ENCODE data around the gene GNRHR. TPM values are rescaled to one million over a fixed set of nuclear protein-coding genes. Genes with fewer than 3 reads are reported as not detected.
A peak's percentile ranks its signal among the peaks of the same experiment; 100 is the strongest.
"Not testable (repeated sequence)": the region's sequence is repeated elsewhere in the genome, so short reads cannot be mapped to it uniquely, and the experiment has no call there.

Gene GNRHR
- total RNA-seq, 1 donor from 2014 or later, result not detected

DNA sequence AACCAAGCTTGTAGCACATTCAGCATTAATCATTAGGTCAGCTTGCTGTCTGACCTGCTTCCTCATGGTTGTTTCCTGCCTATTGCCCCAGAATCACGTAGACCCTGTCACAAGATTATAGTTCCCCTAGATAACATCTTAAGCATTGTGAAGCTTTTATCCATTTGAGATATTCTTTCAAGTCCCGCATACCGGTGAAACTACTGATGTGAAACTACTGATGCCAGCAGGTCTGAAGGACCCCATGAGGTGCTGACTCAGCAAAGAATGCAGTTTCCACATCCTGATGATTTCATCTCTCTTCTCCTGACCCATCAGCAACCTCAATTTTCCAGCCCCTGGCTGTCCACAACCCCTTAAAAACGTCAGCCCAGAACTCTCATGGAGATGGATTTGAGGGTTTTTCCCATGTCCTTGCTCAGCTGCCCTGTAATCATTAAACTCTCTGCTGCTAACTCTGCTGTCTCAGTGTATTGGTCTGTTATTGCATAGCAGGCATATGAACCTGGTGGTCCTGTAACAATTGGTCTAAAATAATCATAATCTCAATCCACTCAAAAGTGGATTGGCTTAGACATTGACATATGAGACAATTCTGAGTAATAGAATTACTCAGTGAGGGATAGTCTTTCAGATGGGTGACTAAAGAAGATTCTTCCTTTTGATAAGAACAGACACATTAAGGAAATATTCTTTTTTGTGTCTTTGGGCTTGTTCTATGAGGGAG is 26.9 kb downstream of the GNRHR start:
- DNase-seq (ENCODE audit: low read depth), result peak; percentile 81

DNA sequence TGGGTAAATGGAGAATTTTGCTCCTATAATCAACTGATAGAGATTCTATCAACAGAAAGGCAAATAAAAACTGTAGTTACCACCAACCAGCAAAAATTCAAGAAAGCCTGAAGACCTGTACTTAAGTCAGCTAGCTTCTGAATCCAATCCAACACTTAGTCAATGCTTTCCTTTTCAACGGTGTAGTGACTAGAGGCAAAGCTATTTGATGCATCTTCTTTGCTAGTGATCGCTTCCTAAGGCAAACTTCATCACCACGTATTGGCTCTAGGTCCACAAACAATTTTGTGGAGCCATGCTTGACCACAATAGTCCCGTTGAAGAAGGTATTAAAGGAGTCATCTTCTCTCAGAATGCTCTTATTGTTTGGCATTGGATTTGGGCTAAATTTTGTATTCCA is 28.2 kb downstream of the GNRHR start:
- DNase-seq (ENCODE audit: low read depth), result no peak

DNA sequence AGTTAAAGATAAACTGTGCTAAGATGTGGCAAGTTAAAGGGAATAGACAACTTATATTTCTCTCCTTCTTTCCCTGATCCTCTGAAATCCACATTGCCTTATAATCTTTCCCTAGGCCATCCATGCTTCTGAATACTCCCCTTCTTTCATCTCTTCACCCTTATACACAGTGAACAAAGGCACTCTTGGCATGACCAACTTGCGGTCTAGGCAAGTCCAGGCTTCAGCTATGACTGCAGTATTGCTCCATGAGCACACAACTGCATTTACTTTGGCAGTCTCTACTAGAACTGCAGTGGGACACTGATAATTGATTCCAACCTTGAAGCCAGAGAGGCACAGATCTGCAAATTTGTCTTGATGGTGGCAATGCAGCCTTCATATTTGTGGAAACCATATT is 29.1 kb downstream of the GNRHR start:
- no peak for DNase-seq (ENCODE audit: low read depth)

DNA sequence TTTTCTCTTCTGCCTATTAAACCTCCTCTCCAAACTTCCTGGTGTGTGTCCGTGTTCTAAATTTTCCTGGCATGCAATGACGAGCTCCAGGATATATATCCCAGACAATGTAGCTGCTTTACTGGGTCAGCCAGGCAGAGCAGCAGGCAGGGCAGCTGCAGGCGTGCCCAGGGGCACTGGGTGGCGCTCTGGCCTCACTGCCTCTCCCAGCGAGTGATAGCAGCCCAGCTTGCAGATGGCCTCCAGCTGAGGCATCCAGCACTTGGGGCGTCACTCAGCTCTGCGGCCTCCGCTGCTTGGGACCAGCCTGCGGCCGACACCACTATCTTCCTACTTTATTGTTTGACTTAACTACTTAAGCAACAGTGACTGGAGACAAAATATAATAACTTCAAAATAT is 30.2 kb downstream of the GNRHR start:
- DNase-seq (ENCODE audit: low read depth), result no peak

DNA sequence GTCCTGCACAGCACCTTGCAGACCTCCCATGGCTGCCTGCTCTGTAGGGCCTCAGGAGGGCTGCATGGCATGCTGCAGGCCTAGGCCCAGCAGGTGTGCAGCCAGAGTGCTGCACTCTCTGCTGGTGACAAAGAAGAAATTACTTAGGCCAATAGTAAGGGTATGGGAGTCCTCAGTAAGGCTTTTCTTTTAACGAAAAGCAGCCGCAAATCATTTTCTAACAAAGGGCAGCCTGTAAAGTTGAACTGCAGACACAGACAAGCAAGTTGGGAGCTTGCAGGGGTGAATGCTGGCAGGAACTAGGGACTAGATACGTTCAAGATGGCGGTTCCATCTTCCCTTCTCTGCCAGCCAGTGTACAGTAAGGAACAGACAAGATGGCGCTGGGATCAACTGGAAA is 30.8 kb downstream of the GNRHR start:
- no peak for DNase-seq (ENCODE audit: low read depth)

DNA sequence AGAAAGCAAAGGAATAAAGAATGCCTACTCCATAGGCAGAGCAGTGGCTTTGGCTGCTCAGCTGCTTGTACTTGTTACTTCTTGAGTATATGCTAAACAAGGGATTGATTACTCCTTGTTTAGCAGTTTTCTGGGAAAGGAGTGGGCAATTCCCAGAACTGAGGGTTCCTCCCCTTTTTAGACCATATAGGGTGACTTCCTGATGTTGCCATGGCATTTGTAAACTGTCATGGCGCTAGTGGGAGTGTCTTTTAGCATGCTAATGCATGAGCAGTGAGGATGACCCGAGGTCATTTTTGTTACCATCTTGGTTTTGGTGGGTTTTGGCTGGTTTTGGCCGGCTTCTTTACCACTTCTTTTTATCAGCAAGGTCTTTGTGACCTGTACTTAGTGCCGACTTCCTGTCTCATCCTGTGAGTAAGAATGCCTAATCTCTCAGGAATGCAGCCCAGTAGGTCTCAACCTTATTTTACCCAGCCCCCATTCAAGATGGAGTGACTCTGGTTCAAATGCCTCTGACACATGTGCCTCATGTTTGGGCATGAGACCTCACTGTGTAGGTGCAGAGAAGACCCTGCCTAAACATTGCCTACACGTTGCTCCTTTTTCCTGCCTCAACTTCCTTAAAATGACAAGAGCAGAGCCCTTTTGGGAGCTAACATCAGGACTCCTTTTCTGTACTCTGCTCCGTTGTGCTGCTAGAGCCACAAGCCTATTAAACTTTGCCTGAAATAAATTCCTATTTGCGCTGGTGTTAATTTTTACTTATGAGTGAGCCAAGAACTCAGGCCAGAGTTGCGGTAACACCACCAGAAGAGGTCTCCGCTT is 32.2 kb downstream of the GNRHR start:
- DNase-seq (ENCODE audit: low read depth), result peak; percentile 66

DNA sequence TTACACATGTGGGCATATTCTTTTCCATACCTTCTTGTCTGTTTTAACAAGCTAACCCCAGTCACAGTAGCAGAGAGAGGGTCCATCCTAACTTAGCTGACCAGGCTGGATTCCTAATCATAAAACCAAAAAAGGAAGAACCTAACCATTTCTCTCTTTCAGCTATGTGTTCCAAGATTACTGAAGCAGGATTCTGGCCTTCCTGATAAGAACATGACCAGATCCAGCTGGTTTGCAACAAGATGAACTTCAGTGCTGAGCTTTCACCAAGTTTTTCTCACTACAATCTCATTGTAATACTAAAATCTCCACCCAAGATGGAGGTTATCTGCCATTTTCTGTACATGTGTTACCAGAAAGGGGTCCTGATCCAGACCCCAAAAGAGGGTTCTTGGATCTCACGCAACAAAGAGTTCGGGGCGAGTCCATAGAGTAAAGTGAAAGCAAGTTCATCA is 32.8 kb downstream of the GNRHR start:
- no peak for DNase-seq (ENCODE audit: low read depth)

DNA sequence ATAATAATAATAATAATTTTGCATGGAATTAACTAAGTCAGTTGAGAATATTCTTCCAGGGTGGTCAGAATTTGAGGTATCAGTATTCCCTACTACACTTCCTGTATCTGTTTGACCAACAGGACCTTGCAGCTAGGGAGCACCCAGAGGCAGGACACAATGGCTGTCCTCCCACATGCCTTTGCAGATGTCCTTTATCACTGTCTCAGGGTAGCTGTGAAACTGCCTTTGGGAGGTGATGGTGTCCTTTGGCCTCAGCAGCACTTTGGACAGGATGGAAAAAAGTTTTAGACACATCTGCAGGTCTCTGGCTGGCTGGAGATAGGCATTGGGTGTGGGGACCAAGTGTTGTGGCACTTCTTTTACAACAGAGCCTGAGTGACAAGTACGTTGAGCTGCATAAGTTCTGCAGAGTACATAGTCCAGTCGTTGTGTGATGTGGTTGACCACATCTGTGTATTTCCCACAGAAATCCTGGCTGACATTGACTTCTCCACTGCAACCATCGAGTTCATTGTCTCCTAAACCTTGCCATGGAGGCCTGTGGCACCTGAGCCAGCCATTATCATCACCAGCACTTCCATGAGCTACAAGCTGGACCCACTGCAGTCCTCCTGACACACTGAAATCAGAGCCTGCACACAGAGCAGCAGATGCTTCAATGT is 34.1 kb downstream of the GNRHR start:
- no peak for DNase-seq (ENCODE audit: low read depth)

DNA sequence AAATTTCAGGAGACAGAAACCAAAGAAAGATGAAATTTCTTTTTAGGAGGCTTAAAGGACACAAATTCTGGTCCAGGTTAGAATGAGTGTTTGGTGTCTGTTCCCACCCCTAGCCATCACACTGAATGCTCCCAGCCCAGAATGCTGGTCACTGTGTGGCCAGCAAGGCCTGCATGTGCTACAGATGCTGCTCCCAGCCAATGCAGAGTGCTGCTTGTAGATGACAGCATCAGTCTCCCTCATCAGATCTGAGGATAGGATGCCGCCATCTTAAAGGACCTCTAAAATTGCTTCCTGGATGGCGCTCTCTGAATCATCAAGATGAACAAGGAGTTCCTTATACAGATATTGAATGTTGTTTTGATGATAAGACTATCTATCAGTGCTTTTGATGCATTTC is 35.3 kb downstream of the GNRHR start:
- DNase-seq (ENCODE audit: low read depth), result no peak

DNA sequence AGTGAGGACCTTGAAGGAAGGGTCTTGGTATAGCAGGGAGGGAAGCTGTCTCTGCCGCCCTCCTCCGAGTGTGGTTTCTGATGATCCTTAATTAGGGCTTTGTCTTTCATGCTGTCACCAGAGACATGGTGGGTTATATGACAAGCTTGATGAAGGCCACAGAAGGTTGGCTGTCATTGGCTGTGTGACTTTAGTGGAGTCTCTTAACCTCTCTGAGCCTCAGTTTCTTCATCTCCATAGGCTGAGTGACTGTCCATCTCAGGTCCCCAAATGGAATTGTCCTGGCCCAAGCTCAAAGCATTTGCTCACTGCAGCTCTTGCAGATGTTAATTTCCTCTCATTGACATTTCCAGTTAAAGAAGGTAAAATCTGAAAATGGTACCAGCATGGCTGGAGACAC is 36.6 kb downstream of the GNRHR start:
- DNase-seq (ENCODE audit: low read depth), result no peak

DNA sequence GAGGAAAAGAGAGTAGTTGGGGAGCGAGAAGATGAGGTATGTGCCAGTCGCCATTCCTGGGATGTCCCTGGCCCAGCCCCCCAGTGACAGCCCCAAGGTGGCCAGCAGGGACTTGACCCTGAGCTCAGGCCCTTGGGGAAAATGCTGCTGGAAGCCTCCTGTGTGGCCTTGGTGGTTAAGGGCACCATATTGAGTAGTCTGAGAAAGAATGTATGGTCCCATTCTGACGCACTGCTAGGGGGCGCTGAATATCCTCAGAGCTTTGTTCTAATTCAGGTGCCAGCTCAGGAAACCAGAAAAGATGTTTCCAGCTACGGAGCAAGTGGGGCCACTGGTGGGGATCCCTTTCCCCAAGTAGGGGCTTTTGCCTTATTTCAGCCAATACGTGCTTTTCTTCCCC is 39.2 kb downstream of the GNRHR start:
- DNase-seq (ENCODE audit: low read depth), result no peak

DNA sequence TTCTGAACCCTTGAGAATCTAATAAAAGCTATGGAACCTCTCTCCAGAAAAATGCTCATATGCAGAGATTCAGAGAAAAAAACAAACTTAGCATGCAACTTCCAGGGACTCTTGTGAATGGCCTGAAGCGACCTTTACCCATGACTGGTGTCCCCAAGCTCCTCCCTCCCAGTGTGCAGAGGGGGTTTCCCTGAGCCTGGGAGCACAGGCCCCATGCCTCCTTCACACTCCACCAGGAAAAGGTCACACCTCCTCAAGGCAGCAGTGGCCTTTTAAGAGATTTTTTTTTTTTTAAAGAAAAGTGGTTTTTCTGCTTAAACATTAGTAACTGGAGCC is 40.0 kb downstream of the GNRHR start:
- peak; percentile 54 for DNase-seq (ENCODE audit: low read depth)

DNA sequence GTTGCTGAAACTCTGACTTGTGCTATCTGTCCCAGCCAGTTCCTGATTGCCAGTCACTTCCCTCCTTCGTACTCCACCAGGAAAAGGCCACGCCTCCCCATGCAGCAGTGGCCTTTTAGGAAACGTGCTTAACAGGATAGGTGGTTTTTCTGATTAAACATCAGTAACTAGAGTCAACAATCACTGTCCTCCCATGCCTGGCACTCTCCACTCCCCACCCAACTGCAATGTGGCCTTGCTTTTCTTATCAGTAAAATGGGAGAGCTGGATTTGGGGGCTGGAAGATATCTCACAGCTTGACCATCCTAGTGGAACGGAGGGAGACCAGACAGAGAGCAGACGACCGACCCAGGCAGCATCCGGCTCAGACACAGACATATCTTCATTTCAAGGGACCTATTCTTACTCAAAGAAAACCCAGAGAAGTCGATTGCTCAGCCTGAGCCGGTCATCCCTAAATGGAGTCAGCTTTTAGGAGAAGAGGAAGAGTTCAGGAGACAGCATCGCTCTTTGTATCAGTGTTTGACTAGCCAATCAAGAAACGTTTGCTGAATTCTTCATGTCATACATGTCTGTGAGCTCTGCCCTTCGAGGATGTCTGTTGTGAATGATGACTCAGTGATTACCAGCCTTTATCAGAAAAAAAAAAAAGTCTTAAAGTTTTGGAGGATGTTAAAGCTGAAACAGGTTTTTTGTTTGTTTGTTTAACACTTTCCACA is 40.5 kb downstream of the GNRHR start:
- DNase-seq (ENCODE audit: low read depth), result peak; percentile 50

DNA sequence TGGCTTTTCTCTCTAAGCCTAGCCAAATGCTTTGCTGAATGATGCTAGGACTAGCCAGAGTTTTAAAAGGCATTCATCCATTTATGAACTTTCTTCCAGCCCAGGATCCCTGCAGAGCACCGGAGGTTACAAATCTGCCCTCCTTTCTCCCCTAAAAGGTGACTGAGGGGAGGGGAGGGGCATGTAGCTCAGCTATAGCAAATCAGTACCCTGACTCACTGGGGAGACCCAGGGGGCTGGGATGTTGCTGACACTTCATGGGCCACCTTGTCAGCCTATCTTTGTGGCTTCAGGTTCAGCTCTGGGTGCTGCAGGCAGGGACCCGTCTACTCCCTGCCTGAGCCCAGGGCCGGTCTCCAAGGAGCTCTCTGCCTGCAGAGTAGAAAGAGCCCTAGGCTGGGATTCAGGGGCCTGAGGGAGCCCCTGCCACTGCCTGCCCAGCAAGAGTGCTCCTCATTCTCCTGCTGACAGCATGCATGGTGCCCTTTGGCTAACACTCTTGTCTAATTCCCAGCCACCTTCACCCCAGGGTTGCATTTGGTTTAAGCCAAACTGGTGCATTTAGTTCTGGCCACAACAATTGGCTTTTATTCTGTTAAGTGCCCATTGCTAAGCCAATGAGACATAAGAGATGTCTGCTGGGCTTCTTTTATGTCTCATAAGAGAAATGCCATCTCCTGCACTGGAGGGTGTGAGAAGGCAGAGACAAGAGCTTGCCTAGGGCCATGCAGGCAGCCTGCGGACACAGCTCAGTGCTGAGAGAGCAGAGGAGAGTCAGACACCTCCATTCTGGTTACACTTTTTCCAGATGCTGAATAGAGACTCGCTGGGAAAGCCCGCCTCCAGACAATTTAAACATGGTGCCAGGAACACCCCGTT is 41.3 kb downstream of the GNRHR start:
- no peak for DNase-seq (ENCODE audit: low read depth)

DNA sequence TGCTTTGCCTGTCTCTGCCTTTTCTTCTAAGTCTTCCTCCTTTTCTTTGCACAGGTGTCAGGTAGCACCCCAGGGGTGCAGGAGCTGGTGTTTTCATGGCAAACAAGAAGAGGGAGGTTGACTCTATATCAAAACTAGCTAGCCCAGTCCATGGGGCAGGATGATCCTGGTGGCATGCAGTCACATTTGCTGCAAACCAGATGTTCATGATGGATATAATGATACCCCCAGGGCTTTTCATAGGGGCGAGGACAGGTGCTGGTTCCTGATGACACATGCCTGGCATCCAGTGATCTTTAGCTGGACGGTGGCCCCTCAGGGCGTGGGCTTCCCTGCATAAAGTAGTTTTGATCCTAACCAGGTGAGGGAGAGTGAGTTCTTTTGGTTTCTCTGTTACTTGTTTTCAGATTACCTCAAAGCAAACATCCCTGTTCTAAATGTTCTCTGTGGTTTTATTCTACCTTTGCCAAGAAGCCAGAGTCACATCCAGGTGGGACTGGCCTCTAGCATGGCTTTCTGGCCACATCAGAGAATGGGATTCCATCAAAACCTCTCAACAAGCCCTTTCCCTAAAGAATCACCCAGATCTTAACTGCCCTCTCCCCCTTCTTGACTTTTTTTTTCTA is 42.1 kb downstream of the GNRHR start:
- DNase-seq (ENCODE audit: low read depth), result no peak

DNA sequence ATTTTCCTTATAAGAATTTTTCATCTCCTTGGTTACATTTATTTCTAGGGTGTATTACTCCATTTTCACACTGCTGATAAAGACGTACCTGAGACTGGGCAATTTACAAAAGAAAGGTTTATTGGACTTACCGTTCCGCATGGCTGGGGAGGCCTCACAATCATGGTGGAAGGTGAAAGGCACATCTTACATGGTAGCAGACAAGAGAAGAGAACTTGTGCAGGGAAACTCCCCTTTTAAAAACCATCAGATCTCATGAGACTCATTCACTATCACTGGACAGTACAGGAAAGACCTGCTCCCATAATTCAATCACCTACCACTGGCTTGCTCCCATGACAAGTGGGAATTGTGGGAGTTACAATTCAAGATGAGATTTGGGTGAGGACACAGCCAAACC is 47.5 kb downstream of the GNRHR start:
- not testable (repeated sequence) for DNase-seq (ENCODE audit: low read depth)

DNA sequence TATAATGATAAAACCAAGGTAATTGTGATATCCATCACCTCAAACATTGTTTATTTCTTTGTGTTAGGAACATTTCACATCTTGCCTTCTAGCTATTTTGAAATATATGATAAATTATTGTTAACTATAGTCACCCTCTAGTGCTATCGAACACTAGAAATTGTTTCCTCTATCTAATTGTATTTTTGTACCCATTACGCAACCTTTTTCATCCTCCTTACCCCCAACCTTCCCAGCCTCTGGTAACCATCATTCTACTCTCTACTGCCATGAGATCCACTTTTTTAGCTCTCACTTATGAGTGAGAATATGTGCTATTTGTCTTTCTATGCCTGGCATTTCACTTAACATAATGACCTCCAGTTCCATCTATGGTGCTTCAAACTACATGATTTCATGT is 49.3 kb downstream of the GNRHR start:
- DNase-seq (ENCODE audit: low read depth), result no peak

DNA sequence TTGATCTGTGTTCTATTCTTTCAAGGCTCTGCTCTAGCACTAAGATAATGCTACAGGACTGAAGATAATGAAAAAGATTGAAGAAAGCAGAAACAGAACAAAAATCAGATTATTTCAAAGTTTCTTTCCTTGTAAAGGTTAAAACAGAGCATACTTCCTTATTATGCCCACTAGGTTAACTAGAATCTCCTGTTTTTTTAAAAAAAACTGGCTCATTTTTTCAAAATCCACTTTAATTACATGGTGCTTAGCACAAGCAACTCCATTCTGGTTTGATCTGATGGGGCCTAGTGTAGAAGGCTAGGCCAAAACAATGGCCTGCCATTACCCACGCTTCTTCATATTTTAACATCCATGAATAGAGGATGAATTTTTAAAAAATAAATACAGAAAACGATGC is 52.0 kb downstream of the GNRHR start:
- no peak for DNase-seq (ENCODE audit: low read depth)

DNA sequence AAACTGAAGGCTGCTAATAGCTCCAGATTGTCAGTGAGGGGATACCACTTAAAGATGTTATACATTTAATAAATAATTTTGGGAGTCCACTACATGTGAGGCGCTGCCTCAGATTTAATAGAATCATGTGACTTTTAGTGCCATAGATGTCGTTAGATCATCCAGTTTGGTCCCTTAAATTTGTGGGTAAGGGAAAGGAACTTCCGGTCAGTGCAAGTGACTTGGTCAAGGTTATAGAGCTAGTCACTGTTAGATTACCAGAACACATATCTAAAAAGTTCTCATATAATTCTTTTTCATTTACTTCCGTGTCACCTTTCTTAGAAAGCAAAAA is 52.7 kb downstream of the GNRHR start:
- DNase-seq (ENCODE audit: low read depth), result no peak

DNA sequence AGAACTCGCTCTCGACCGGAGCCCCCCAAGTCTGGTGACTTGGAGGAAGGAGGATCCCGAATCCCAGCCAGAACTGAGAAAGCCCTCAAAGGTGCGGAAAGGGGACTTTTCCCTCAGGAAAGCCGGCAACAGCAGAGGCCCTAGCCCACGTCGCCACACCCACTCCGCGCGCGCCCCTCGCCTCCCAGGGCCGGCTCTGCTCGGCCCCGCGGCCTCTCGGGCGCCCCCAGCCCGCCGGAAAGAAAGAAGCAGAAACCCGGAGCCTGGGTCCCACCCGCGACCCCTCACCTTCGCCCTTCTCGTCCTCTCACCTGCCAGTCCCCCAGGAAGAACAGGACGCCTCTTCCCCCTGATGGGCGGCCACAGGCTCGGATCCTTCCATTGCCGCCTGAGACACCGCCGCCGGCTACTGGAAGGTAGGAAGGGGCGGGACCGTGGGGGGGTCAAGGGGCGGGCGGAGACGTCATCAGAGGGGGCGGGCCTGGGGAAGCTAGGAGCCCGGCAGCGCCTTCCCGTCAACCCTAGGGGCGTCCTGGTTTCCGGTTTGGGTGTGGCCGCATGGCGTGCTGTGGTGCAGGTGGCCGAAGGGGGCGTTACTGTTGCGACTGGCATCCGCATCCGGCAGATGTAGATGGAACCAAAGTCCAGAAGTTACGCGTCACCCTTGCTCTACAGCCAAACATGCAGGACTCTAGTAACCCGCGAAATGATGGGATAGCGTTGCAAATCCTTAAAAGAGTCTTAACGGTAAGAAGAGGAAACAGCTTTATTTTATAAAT is 53.3 kb downstream of the GNRHR start, which contains the start of gene UBA6:
Gene UBA6, minus strand, starts transcription at position 418 of the 779 bp plus-strand sequence. Its CDS starts 36 bp downstream, at position 382.
- peak; percentile 90 for DNase-seq (ENCODE audit: low read depth)
